HepG2 (cell line): ENCODE measurements around the gene HLA-F. TPM values are rescaled to one million over a fixed set of nuclear protein-coding genes. Genes with fewer than 3 reads are reported as not detected.

Experiments used
- ATAC-seq: fragments of 200-7000 bp; cut with Tn5 transposase; 3 replicates; pipeline ENCODE4 v1.9.1; 2020; ENCODE audit warnings: mild to moderate bottlenecking, moderate library complexity
- BruUV-seq: library from RNA; stranded (reverse); fragments of 400-500 nt; replicated peaks from 2 replicates; lab custom pipeline; 2021; lab: Mats Ljungman, UMichigan
- CTCF ChIA-PET: fragments of 300-600 bp; formaldehyde crosslinking; extraction: SDS; loops from one replicate; lab custom pipeline; 2021; ENCODE audit warnings: low total read pairs, inconsistent platforms, low intra/inter-chr PET ratio; lab: Yijun Ruan, JAX
- POLR2A ChIA-PET: fragments of 350-600 bp; sonication (Branson Sonifier 250); formaldehyde crosslinking; loops from one replicate; lab custom pipeline; 2020; ENCODE audit warnings: antibody characterized with exemption, inconsistent platforms; lab: Yijun Ruan, JAX
- DNase-seq: peaks from one replicate; pipeline ENCODE4 v3.0.0-alpha.2; 2015; ENCODE audit warnings: low spot score
- FAIRE-seq: peaks from 3 replicates; lab custom pipeline; 2011; peaks lifted over from hg19 to GRCh38; lab: Jason Lieb, UNC
- H2AFZ ChIP-seq: one replicate; pipeline ENCODE4 v1.6.1; 2011; ENCODE audit warnings: low read length, inconsistent platforms
- H3K27ac ChIP-seq: fragments of 300-600 bp; 3 replicates; pipeline ENCODE4 v1.8.0; 2011; ENCODE audit warnings: mixed run types, mild to moderate bottlenecking, mixed read lengths, low read length, inconsistent platforms; ENCODE audit not compliant: insufficient read depth; ENCODE audit errors: extremely low read length
- H3K27me3 ChIP-seq, 2 experiments: fragments of 200-600 bp in 1 of 2; 2 replicates in 1 of 2; 3 replicates in 1 of 2; pipeline versions ENCODE4 v1.6.0 to v1.8.0; 2011; ENCODE audit warnings: low read length in 2 of 2, mild to moderate bottlenecking in 2 of 2, moderate library complexity in 2 of 2, inconsistent platforms in 1 of 2; ENCODE audit not compliant: insufficient read depth in 2 of 2, control insufficient read depth in 1 of 2
- H3K36me3 ChIP-seq, 2 experiments: fragments of 200-600 bp in 1 of 2; replicated peaks in 1 of 2; 2 replicates in 1 of 2; 3 replicates in 1 of 2; pipeline versions ENCODE4 v1.5.1 to v1.8.0; 2011; ENCODE audit warnings: low read length in 2 of 2, inconsistent platforms in 1 of 2; ENCODE audit not compliant: insufficient read depth in 2 of 2, control insufficient read depth in 1 of 2
- H3K4me1 ChIP-seq: 2 replicates; pipeline ENCODE4 v1.5.1; 2012; ENCODE audit warnings: low read length, inconsistent platforms; ENCODE audit not compliant: insufficient read depth
- H3K4me2 ChIP-seq: 2 replicates; pipeline ENCODE4 v1.6.0; 2011; ENCODE audit warnings: low read depth, low read length, inconsistent platforms
- H3K4me3 ChIP-seq, 3 experiments: fragments of 200-600 bp in 1 of 3; sonication (generic), shearing (Covaris generic) in 1 of 3; replicated peaks in 1 of 3; 2 replicates each; pipeline ENCODE4 v1.5.1; 2011 to 2016; ENCODE audit warnings: low read length in 3 of 3, inconsistent platforms in 2 of 3, low read depth in 2 of 3, mild to moderate bottlenecking in 2 of 3, control low read depth in 1 of 3, mixed read lengths in 1 of 3; ENCODE audit not compliant: insufficient read depth in 1 of 3
- H3K79me2 ChIP-seq: one replicate; pipeline ENCODE4 v1.6.1; 2011; ENCODE audit warnings: low read length, inconsistent platforms; ENCODE audit not compliant: insufficient read depth
- H3K9ac ChIP-seq: 2 replicates; pipeline ENCODE4 v1.6.0; 2011; ENCODE audit warnings: mild to moderate bottlenecking, low read depth, low read length, inconsistent platforms; ENCODE audit not compliant: insufficient read depth
- H3K9me3 ChIP-seq: 2 replicates; pipeline ENCODE4 v1.5.1; 2012; ENCODE audit warnings: mild to moderate bottlenecking, low read length
- H4K20me1 ChIP-seq: 2 replicates; pipeline ENCODE4 v1.6.0; 2011; ENCODE audit warnings: inconsistent platforms, mild to moderate bottlenecking, low read length, moderate library complexity; ENCODE audit not compliant: insufficient read depth
- DMAP1 ChIP-seq: IDR thresholded peaks from 2 replicates; pipeline ENCODE4 v1.6.1; 2016
- GMEB1 ChIP-seq: sonication (generic); formaldehyde crosslinking; IDR thresholded peaks from 2 replicates; pipeline ENCODE4 v1.5.1; 2020; ENCODE audit warnings: missing genetic modification reagents, mild to moderate bottlenecking, borderline replicate concordance
- IKZF1 ChIP-seq: fragments of 450-650 bp; IDR thresholded peaks from 2 replicates; pipeline ENCODE4 v1.7.1; 2016
- ISL2 ChIP-seq: sonication (generic); formaldehyde crosslinking; IDR thresholded peaks from 2 replicates; pipeline ENCODE4 v1.5.0; 2020; ENCODE audit warnings: missing genetic modification reagents
- KDM5B ChIP-seq: sonication (generic); formaldehyde crosslinking; IDR thresholded peaks from 2 replicates; pipeline ENCODE4 v1.4.0; 2020; ENCODE audit warnings: missing genetic modification reagents, mild to moderate bottlenecking, borderline replicate concordance
- NFKBIZ ChIP-seq: IDR thresholded peaks from 2 replicates; pipeline ENCODE4 v1.6.1; 2018; ENCODE audit warnings: missing genetic modification reagents, missing compliant biosample characterization
- NR0B2 ChIP-seq: sonication (generic); formaldehyde crosslinking; IDR thresholded peaks from 2 replicates; pipeline ENCODE4 v1.4.0; 2020; ENCODE audit warnings: mild to moderate bottlenecking, missing genetic modification reagents
- PITX1 ChIP-seq: sonication (generic); formaldehyde crosslinking; IDR thresholded peaks from 2 replicates; pipeline ENCODE4 v1.5.1; 2020; ENCODE audit warnings: mild to moderate bottlenecking, missing genetic modification reagents
- POGZ ChIP-seq: sonication (generic); formaldehyde crosslinking; IDR thresholded peaks from 2 replicates; pipeline ENCODE4 v1.4.0; 2020; ENCODE audit warnings: mild to moderate bottlenecking, missing genetic modification reagents
- SNAPC5 ChIP-seq: sonication (generic); formaldehyde crosslinking; IDR thresholded peaks from 2 replicates; pipeline ENCODE4 v1.8.1; 2023; ENCODE audit warnings: mild to moderate bottlenecking, missing genetic modification reagents, borderline replicate concordance
- XBP1 ChIP-seq: sonication (generic); formaldehyde crosslinking; IDR thresholded peaks from 2 replicates; pipeline ENCODE4 v1.5.0; 2020; ENCODE audit warnings: missing genetic modification reagents
- ZBTB49 ChIP-seq: sonication (generic); formaldehyde crosslinking; IDR thresholded peaks from 2 replicates; pipeline ENCODE4 v1.4.0; 2020; ENCODE audit warnings: missing genetic modification reagents, borderline replicate concordance
- ZKSCAN8 ChIP-seq: IDR thresholded peaks from 2 replicates; pipeline ENCODE4 v1.6.1; 2016; ENCODE audit warnings: borderline replicate concordance, missing genetic modification reagents, missing compliant biosample characterization
- ZMAT5 ChIP-seq: sonication (generic); formaldehyde crosslinking; IDR thresholded peaks from 2 replicates; pipeline ENCODE4 v1.5.0; 2020; ENCODE audit warnings: mild to moderate bottlenecking, low read depth, missing genetic modification reagents, borderline replicate concordance
- ZNF776 ChIP-seq: sonication (generic); formaldehyde crosslinking; IDR thresholded peaks from 2 replicates; pipeline ENCODE4 v1.4.0; 2020; ENCODE audit warnings: mild to moderate bottlenecking, missing genetic modification reagents
- ZNF879 ChIP-seq: sonication (generic); formaldehyde crosslinking; IDR thresholded peaks from 2 replicates; pipeline ENCODE4 v1.8.1; 2023; ENCODE audit warnings: missing genetic modification reagents
- ZSCAN29 ChIP-seq: sonication (generic); formaldehyde crosslinking; conservative IDR thresholded peaks from 2 replicates; pipeline ENCODE4 v1.4.0; 2020; ENCODE audit warnings: mild to moderate bottlenecking, missing genetic modification reagents
- WGBS: methylation state at CpG from one replicate; pipeline ENCODE4 v1.1.6; 2017; ENCODE audit warnings: low lambda C conversion rate; 5-methylcytosine and 5-hydroxymethylcytosine counted together
- in situ Hi-C: cut with HindIII; loops from 2 replicates; pipeline ENCODE4 v1.10.0; 2017; ENCODE audit warnings: low pct_unique_long_range_greater_than_20kb; ENCODE audit not compliant: extremely low pct_ligation_motif_present
- intact Hi-C: fragments of 100-400 bp; cut with micrococcal nuclease; formaldehyde crosslinking; loops from one replicate; pipeline ENCODE4 v1.10.0; 2022; ENCODE audit not compliant: unreplicated experiment
- polyA plus RNA-seq, 8 experiments: library from polyadenylated mRNA; depleted of rRNA in 3 of 8; stranded (reverse) in 7 of 8; unstranded in 1 of 8; fragments of >200 nt; fragmentation: Illumina TruSeq in 4 of 8; extraction: Trizol in 4 of 8; gene quantifications; 2 replicates each; pipeline versions ENCODE4 v1.2.1 to v1.2.3, GENCODE V29; 2011 to 2016; ENCODE audit warnings: low read depth in 4 of 8, missing spikeins in 1 of 8, mixed read lengths in 1 of 8; ENCODE audit not compliant: insufficient read depth in 1 of 8
- total RNA-seq, 5 experiments: library from RNA; depleted of rRNA; stranded (reverse); fragments of >200 nt; fragmentation: Illumina TruSeq; extraction: Trizol; gene quantifications; 2 replicates each; pipeline ENCODE4 v1.2.3, GENCODE V29; 2016; ENCODE audit warnings: low read depth in 1 of 5

The HLA-F gene
- total and polyA plus RNA-seq, 2 of the 13 experiments (the other 11 are each of a cell fraction or from before 2014, with no cell fraction given), result 6.0 to 6.1 TPM

GRCh38 chr6:29736563-29736962 lies 13.3 kb downstream of the HLA-F start (continued):
- no peak for TF ChIP-seq ZBTB49 (CRISPR knock-in tag)
- TF ChIP-seq NR0B2 (CRISPR knock-in tag), result no peak
- no peak for TF ChIP-seq PITX1 (CRISPR knock-in tag)
- TF ChIP-seq SNAPC5 (CRISPR knock-in tag), result no peak
- TF ChIP-seq XBP1, result no peak

- intact Hi-C loops, result loop anchor here (1.0 kb wide), 1 partner anchor 15 kb away; no protein-coding TSS in a partner anchor
- FAIRE-seq (peak; percentile 75), ATAC-seq (peak; percentile 96), DNase-seq (peak; percentile 75)
- WGBS, result 60% methylated on average over 7 of the region's 9 CpGs
- Histone ChIP-seq H3K9ac (no peak overlapping the region), H2AFZ (no peak overlapping the region), H3K9me3 (no peaks in the 10 kb centered on the region), H3K27me3 (no peaks in the 10 kb centered on the region), H4K20me1 (no peaks in the 10 kb centered on the region), H3K36me3 (no peaks in the 10 kb centered on the region), H3K27ac (no peak overlapping the region), H3K4me1 (peaks cover 14% of the 10 kb centered on the region), H3K4me3 (no peak overlapping the region), H3K79me2 (no peaks in the 10 kb centered on the region), H3K4me2 (no peak overlapping the region)
- no TSS peak for BruUV-seq
- in situ Hi-C loops, result loop anchor here (5.0 kb wide), 1 partner anchor 99 kb away; no protein-coding TSS in a partner anchor
- CTCF ChIA-PET, result interaction anchor here (1.0 to 4.5 kb wide), 5 partner anchors 11 to 394 kb away, joined by 3 to 67 read pairs (median 6); no protein-coding TSS in a partner anchor
- POLR2A ChIA-PET, result no interaction called here
- TF ChIP-seq ZKSCAN8, result no peak
- no peak for TF ChIP-seq POGZ
- TF ChIP-seq ZMAT5 (CRISPR knock-in tag), result no peak
- 0 out of 2 replicates have a peak, but pooled peaks have one; percentile 24 for TF ChIP-seq GMEB1 (CRISPR knock-in tag)
- TF ChIP-seq IKZF1, result no peak
- no peak for TF ChIP-seq ZSCAN29 (CRISPR knock-in tag)
- TF ChIP-seq KDM5B (CRISPR knock-in tag), result 0 out of 2 replicates have a peak, but pooled peaks have one; percentile 36
- TF ChIP-seq ZNF776 (CRISPR knock-in tag), result no peak
- TF ChIP-seq ZNF879 (CRISPR knock-in tag), result no peak
- no peak for TF ChIP-seq DMAP1 (CRISPR knock-in tag)
- TF ChIP-seq NFKBIZ, result 0 out of 2 replicates have a peak, but pooled peaks have one; percentile 36
- no peak for TF ChIP-seq ISL2 (CRISPR knock-in tag)
Measured at GRCh38 chr6:29737707-29738630, 14.7 kb downstream of the HLA-F start.
